Hepatocyte (in vitro differentiated cells): ENCODE measurements around the gene PTPN1.

ENCODE experiments used
- EZH2 ChIP-seq: fragments of 200-600 bp; sonication (generic); IDR thresholded peaks from 2 replicates; pipeline ENCODE4 v1.6.1; 2016; ENCODE audit warnings: antibody characterized with exemption, mild to moderate bottlenecking, borderline replicate concordance
- EZH2phosphoT487 ChIP-seq: fragments of 200-600 bp; sonication (generic); IDR thresholded peaks from one replicate; pipeline ENCODE4 v1.6.1; 2018; ENCODE audit warnings: antibody characterized with exemption, mild to moderate bottlenecking, low read depth, moderate library complexity; ENCODE audit not compliant: unreplicated experiment, severe bottlenecking
- TF ChIP-seq, protein P1 (sequence below): fragments of 200-600 bp; sonication (generic); IDR thresholded peaks from 2 replicates; pipeline ENCODE4 v1.5.1; 2016; ENCODE audit warnings: antibody characterized with exemption, mild to moderate bottlenecking; ENCODE audit not compliant: poor library complexity

DNA sequence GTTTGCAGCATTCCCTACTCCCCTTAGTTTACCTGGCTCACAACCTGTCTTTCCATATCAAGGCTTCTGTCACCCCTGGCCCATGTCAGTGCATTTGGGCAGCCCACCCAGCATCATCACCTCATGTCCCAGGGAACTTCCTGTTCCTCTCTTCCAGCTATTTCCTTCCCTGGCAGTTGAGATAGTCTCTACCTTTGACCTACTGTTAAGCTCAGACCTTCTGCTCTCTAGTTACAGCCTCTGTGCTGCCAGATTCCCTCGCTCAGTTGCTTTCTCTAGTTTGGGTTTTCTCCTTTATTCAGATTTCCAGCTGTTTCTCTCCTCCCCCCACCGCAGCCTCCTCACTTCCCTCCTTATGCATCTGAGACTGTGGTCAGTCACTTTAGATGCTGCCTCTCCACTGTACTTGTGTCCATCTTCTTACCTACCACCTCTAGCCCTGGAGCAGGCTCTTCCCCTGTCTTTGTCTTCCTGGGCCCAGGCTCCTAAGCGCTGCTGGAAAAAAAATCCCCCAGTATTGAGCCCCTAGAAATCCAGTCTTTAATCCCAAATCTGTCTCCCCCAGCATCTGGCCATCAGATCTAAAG, 16.3 kb downstream of the PTPN1 start:
- TF ChIP-seq, protein P1, sequence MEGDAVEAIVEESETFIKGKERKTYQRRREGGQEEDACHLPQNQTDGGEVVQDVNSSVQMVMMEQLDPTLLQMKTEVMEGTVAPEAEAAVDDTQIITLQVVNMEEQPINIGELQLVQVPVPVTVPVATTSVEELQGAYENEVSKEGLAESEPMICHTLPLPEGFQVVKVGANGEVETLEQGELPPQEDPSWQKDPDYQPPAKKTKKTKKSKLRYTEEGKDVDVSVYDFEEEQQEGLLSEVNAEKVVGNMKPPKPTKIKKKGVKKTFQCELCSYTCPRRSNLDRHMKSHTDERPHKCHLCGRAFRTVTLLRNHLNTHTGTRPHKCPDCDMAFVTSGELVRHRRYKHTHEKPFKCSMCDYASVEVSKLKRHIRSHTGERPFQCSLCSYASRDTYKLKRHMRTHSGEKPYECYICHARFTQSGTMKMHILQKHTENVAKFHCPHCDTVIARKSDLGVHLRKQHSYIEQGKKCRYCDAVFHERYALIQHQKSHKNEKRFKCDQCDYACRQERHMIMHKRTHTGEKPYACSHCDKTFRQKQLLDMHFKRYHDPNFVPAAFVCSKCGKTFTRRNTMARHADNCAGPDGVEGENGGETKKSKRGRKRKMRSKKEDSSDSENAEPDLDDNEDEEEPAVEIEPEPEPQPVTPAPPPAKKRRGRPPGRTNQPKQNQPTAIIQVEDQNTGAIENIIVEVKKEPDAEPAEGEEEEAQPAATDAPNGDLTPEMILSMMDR: no peak
- no peak for TF ChIP-seq EZH2phosphoT487
- TF ChIP-seq EZH2: no peak
